ENCODE data around the gene BLOC1S1.

The BLOC1S1 gene

DNA sequence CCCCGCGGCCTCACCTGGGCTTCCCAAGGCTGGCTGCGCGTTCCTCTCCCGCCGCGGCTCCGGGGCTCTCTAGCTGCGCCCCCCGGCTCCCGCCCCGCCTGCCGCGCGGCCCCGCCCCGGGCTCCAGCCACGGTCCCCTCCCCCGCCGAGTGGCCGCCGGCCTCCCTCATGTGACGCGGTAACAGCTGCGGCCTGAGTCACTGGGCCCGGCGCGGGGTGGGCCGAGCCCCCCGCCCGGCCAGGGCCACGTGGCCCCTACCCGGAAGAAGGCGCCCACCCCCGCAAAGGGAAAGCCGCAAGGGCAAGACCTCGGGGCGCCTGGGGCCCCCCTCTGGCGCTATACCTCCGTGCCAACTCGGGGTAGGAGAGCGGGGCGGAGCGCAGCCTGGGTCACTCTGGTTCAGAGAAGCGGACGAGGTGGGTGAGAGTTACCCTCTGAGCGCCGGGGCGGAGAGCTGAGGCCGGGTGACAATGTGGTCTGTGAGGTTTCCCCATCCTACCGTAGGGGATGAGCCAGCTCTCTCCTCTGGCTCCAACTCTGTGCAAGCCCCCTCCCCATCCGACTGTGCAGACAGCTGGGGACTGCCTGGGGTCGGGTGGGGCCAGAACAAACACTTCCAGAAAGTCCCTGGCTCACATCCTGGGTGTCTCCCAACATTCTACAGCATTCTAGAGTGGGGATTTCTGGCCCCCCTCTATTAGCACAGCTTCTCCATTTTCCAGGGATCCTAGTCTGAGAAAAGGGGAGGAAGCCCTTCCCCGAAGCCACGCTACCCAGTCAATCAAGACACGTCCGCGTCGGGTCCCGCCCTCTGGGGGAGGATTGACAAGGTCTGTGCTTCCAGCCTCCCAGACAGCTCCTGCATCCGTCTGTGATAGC, 13.3 kb downstream of the BLOC1S1 start, which contains the start of gene CD63:
Gene CD63, minus strand, starts transcription at position 71 of the 880 bp plus-strand sequence. CDS start 668 bp downstream, outside the sequence.
- peak; percentile 96 for DNase-seq

DNA sequence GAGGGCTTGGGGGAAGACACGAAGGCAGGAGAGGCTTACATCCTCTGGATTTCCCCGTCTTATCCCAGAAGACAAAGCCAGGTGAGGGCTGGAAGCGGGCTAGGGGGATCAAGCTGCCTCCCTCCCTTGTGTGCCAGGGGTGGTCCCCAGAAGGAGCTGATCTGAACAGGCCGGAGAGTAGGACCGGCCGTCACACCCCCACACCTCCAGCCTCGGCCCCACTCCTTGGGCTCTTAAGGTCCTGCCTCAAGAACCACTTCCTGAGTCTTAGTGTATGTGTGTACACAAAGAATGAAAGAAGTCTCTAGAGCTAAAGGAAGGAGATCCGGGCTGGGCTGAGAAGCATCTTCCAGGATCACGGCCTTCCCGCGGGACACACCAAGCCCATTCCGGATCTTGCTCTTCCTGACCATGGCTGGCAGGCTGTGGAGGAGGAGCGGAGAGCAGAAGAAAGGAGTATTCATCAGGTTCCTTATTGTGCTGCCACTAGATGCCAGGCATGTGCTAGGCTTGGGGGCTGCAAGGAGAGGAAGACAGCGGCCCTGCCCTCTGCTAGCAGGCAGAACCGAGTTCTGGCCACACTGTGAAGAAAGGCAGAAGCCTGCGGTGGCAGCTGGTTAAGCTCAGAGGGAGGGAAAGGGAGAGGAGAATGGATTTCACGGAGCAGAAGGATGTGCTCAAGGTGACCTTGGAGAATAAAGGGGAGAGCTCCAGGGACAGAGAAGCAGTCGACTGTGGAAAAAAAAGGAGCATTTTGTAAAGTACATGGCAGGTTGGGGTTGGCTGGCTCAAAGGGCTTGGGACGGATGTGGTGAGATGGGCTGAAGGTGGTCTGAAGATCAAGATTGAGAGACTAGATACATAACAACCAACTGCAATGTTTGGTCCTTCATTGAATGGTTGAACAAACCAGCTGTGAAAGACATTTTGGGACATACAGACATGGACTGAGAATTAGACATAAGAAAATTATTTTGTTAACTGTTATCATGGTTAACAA, 14.3 kb downstream of the BLOC1S1 start:
- peak; percentile 78 for DNase-seq

DNA sequence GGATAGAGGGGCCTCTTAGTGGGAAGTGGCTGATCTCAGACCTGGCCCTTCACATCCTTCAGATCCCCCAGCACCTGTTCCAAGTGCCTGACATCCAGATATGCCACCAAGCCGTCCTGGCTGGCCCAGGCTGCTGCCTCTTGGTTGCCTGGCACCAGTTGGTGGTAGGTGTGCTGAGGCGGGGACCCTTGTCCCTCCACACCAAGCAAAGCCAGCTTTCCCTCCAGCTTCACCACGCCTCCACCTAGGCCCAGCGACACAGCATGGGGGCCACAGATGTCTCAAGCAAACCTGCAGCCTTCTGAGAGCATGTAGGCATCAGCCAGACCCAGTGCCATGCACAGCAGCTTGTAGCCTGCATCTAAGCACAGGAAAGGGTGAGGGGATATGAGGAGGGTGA, 16.4 kb downstream of the BLOC1S1 start:
- no peak for DNase-seq

DNA sequence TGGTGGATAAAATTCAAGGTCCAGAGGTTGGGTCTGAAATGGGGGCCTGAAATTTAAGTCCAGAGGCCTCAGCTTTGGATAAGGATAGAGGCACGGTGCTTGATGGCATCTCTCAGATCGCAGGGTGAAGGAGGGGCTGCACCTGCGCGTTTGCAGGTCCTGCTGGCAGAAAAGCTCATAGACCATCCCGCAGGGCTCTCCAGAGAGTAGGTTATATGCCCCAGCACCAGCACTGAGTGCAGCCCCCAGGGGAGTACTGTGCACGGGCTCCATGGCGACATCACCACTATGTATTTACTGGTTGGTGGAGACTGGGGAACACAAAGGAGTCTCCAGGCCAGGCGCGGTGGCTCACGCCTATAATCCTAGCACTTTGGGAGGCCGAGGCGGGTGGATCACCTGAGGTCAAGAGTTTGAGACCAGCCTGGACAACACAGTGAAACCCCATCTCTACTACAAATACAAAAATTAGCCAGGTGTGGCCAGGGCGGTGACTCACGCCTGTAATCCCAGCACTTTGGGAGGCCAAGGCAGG, 17.2 kb downstream of the BLOC1S1 start:
- no peak for DNase-seq

DNA sequence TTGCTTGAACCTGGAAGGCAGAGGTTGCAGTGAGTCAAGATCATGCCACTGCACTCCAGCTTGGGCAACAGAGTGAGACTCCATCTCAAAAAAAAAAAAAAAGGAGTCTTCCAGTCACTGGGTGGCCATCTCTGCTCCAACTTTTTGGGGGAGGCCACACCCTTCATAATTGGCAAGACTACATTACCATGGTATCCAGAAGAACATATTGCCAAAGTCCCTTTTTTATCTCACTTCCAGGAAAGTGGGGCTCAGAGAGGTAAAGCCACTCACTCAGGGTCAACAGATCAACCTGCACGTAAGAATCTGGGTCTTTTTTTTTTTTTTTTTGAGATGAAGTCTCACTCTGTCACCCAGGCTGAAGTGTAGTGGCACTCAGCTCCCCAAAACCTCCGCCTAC, 18.0 kb downstream of the BLOC1S1 start:
- DNase-seq: no peak

DNA sequence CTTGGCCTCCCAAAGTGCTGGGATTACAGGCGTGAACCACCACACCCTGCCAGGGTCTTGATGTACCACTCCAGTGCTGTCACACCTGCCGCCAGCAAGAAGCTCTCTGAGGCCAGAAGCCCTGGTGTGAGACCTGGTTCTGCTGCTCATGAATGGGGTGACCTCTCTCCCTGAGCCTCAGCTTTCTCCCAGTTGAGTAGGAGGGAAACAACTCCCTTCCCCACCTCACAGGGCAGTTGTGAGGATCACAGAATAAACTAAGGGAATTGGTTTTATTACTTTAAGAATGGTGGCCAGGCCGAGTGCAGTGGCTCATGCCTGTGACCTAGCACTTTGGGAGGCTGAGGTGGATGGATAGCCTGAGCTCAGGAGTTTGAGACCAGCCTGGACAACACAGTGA, 18.7 kb downstream of the BLOC1S1 start:
- DNase-seq: no peak

DNA sequence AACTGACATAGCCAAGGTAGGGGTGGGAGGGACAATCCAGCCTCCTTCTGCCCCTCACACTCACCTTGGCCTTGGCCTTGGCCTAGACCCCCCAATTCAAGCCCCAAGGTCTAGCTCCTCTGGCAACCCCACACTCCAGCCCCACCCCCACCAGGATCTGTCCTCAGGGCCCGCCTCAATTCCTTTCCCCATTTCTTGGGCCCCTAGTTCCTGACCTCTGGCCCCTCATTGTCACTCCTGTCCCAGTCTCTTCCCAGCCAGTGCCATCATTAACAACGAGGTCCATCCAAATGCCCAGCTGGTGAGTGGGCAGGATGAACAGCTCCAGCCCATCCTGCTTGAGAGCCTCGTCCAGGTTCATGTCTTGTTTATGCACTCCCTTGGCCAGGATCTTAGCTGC, 20.2 kb downstream of the BLOC1S1 start:
- DNase-seq: no peak

DNA sequence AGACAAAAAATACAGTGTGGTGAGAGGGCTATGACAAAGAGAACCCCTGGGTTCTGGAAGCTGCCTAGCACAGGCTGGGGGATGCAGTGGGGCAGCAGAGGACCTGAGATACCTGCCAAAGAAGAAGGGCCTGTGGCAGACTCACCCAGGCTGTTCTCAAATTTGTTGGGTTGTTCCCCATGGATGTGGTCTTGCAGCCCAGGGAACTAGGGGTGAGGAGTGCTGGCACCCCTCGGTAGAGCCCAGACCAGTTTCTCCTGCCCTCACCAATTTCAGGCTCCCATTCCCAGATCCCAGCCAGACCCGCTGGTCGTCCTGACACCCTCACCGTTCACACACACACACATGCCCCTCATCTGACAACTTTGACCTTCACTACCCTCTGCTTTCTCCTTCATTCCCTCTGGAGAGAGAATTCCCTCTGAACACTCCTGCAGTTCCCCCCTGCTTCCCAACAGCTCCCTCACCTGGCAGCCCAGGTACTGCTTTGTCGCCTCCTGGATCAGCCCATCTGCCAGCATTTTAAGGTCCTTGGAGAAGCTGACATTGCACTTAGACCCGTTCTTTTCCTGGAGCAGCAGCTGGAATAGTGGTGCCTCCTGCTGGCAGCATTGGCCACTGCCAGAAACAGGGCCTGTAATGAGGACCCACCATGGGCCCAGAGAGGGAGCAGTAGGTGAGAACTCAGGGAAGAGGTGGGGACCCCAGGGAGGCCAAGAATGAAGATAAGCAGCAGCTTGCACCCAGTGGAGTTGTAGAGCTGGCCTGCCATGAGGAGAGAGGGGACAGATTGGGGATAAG, 21.1 kb downstream of the BLOC1S1 start:
- DNase-seq: peak; percentile 77

DNA sequence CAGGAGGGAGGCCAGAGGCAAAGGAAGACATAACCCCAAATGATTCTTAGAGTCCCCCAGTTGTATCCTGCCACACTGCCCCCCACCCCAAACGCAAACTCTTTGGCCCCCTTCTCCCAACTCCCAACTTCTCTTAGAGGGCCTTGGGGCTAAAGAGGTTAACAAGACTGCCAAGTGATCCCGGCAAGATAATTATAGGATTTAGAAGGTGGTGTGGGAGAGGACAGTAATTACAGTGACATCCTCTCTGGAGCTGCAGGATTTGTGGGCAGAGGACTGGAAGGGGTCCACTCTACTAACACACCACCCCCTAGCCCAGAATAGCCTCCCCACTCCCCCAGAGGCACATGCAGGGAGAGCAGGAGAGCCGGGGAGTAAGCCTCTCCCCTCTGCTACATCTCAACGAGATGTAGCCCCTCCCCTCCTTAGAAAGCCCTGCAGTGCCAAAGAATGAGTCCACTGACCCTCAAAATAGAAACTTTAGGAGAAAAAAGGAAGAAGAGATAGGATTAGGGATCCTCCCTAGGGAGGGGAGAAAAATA, 21.8 kb downstream of the BLOC1S1 start:
- peak; percentile 73 for DNase-seq

DNA sequence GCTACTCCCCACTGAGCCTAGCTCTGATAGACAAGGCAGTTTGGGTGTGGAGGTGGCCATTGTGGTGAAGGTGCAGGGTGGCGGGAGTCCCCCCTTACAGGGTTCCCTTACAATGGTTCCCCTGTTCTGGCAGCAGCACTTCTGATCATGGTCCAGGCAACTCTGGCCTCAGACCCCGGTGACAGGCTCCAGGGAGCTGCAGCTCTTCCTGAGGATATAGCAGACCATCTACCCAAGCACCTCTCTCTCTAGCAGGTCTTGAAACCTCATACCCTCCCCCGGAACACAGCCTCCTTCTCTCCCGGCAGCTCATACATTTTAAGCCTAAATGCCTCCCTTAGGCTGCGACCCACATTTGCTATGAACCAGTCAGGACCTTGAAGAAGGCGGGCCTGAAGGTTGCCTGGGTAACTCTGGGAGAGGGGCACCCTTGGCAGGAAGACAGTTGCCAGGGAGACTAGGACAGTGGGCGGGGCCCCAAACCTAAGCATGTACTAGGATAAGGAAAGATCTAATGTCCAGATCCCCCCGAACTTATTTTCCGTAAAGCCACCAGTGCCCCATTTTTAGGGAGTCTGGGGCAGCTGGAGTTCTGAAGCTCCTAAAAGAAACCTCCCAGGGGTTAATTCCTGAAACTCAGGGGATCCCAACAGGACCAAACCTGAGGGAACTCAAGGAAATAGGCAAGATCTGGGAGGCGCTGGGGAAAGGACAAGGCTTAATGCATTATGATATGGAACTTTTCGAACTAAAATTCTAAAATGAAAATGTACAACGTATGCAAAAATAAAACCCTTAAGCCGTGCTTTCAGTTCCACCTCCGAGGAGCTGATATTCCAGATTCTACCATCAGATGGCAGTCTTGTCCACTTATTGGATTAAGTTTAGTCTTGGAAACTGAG, 22.5 kb downstream of the BLOC1S1 start:
- peak; percentile 94 for DNase-seq

DNA sequence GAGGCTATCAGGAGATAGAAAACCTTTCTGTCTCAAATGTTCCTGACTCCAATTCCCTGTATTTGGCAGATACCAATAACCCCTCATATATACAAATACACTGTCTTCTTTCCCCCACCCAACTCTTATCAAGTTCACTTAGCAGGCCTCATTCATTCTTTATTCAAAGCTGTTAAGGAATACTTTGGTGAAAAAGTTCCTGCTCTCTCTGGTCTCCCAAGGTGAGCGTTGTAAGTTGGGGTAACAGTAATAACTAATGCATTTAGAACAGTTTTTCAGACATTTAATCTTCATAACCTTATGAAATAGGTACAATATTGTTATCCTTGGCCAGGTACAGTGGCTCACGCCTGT, 23.2 kb downstream of the BLOC1S1 start:
- no peak for DNase-seq

DNA sequence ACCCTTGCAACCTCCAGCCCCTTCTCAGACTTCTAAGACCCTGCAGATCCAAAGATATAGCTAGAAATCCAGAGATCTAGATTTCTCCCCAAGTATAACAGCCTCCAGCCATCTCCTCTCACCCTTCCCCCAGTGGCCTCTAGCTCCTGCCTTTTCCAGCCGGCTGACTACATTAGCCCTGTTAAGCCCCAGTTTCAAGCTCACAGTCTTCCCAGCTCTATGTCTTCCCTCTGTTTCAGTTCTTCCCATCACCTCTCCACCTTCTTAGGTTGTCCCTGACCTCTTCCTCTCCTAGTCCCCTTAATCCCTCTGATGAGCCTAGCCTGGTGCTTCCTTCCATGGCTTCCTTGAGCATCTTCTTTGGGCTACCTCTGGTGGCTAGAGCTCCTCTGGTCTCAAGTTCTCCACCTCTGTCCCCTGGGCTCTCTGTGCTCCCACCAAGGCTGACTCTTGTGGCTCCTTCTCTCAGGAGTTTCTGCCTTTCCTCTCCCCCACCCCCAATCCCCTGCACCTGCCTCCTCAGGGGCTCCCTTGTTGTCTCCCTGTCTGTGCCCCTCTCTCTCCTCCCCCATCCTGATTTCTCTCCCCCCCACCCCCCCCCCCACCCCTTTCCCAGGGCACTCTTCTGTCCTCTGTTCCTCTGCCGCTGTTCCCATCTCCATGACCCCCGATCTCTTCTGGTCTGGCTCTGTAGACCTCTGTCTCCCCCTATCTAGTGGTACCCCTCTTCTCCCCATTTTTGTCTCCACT, 26.3 kb downstream of the BLOC1S1 start:
- no peak for DNase-seq

DNA sequence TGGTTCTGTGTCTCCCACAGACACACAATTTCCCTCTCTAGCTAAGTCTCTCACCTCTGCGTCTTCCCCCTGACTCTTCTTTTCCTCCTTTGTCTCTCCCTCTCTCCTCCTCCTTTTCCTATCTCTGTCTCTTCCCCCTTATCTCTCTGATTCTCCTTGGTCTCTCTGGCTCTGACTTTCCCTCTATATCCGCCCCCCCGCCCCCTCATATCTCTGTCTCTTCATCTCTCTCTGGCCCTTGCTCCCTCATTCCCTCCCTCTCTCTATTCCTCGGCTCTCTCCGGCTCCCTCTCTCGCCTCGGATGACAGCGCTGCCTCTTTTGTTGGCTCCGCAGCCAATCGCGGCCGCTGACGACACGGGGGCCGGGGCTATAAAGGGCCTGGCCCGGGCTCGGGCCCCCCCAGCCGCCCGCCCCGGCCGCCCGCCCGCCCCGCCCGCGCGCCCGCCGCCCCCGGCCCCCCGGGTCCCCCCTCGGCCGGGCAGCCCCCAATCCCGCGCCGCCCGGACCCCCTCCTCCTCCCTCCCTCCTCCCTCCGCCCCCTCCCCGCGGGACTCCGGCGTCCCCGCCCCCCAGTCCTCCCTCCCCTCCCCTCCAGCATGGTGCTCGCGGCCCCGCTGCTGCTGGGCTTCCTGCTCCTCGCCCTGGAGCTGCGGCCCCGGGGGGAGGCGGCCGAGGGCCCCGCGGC, 27.0 kb downstream of the BLOC1S1 start, which contains the start of gene GDF11:
Gene GDF11, plus strand, starts transcription at position 404 of the 687 bp plus-strand sequence. Its CDS starts 195 bp downstream, at position 599.
- peak; percentile 91 for DNase-seq

DNA sequence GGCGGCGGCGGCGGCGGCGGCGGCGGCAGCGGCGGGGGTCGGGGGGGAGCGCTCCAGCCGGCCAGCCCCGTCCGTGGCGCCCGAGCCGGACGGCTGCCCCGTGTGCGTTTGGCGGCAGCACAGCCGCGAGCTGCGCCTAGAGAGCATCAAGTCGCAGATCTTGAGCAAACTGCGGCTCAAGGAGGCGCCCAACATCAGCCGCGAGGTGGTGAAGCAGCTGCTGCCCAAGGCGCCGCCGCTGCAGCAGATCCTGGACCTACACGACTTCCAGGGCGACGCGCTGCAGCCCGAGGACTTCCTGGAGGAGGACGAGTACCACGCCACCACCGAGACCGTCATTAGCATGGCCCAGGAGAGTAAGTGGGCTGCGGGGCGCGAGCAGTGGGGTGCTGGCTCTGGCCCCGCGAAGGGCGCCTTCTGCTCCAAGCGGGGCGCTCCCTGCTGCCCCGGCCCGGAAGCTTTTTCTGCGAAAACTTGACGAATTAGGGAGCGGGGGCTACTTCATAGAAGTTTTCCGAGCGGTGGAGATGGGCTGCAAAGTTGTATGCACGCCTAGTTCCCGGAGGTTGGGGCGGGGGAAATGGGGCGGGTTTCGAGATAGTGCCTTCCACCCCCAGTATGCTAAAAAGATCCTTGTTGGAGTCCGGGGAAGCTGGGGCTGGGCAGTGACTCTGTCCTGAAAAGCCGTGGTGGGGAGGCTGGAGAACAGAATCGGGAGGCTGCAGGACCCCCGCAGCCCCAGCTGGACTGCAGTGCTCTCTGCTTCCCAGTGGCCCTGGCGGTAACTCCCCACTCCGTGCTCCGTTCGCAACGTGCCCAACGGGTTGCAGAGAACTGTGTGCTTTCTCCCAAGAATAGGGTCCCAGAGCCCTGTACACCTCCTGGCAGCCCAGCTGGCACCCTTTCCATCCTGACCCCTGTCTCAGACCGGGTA, 27.8 kb downstream of the BLOC1S1 start:
- peak; percentile 72 for DNase-seq

DNA sequence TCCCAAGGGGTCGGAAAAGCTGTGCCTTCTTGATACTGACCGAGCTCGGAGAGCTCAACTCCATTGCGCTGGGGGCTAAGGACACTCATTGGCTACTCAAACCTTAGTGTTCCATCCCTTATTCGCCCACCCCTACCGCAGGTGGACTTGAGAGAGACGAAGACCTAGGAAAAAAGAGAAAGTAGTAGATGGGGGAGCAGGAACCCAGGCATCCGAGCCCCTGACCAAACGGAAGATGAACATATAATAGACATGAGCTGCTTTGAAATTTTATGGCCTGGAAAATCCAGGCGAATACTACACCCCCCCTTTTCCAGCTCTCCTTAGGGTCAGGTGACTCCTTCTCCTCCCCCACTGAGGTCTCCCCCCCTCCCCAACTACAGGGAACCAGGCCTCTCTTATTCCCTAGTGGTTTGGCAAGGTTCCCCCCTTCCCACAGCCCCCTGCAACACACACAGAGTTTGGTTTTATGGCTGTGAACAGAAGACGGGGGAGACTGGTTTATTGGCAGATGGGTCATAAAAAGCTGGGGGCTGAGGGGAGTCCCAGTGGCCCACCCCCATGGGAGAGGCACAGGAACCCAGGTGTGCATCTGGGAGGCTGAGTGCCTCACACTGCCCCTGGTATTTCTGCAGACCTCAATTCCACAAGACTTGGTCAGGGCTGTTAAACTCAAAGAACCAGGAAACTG, 28.6 kb downstream of the BLOC1S1 start:
- peak; percentile 30 for DNase-seq

DNA sequence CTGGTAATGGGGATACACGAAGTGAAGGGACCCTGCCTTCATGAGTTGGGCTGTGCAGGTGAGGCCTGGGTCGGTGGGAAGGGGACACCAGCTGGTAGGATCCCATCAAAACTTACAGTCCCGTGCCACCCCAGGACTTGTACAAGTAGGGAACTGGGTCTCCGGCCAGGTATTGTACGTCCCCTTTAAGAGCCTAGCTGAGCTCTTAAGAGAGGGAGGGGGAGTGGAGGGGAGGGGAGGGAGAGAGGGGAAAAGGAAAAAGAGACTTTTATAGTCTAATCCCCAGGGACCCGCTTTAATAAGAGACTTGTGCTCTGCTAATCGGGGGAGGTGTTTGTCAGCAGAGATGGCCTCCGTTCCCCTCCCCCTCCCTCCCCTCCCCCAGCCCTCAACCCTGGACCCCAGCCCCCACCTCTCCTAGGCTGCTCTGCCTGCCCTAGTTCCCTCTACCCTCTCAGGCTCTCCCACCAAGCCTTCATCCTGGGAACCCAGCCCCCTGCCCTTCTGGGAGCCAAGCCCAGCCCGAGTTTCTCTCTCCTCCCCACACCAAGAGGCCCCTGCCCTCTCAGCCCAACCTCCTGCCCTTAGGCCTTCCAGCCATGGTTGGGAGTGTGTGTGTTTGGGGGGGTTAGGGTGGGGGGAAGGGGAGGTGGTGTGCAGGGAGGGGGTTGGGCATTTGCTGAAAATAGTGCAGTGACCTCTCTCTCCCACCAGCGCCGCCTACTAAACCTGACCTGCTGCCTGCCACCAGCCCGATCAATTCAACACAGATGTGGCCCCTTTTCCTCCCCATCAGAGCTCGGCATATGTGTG, 29.7 kb downstream of the BLOC1S1 start:
- peak; percentile 67 for DNase-seq
